Duodenal mucosa (tissue), 2 donors: ENCODE measurements around the gene CPA2.
"Not testable (repeated sequence)": the region's sequence is repeated elsewhere in the genome, so short reads cannot be mapped to it uniquely, and the experiment has no call there.

ENCODE experiments used
- H3K27ac ChIP-seq: one replicate; pipeline ENCODE4 v1.7.0; 2013; ENCODE audit warnings: low read depth, low read length
- H3K27me3 ChIP-seq, 2 donors: one replicate each; pipeline ENCODE4 v1.7.0; 2013; ENCODE audit warnings: low read length in 2 of 2, control low read depth in 1 of 2; ENCODE audit not compliant: insufficient read depth in 2 of 2, control insufficient read depth in 1 of 2
- H3K36me3 ChIP-seq, 2 donors: one replicate each; pipeline ENCODE4 v1.7.0; 2013; ENCODE audit warnings: low read length in 2 of 2, control low read depth in 1 of 2; ENCODE audit not compliant: insufficient read depth in 2 of 2, control insufficient read depth in 1 of 2
- H3K4me1 ChIP-seq, 2 donors: one replicate each; pipeline ENCODE4 v1.7.0; 2013; ENCODE audit warnings: low read length in 2 of 2, control low read depth in 1 of 2; ENCODE audit not compliant: insufficient read depth in 2 of 2, control insufficient read depth in 1 of 2
- H3K4me3 ChIP-seq, 2 donors: one replicate each; pipeline ENCODE4 v1.7.0; 2013; ENCODE audit warnings: low read length in 2 of 2, low read depth in 1 of 2
- H3K9ac ChIP-seq, 2 donors: one replicate each; pipeline ENCODE4 v1.7.0; 2013; ENCODE audit warnings: low read length in 2 of 2, low read depth in 1 of 2
- H3K9me3 ChIP-seq, 2 donors: one replicate each; pipeline ENCODE4 v1.7.0; 2013; ENCODE audit warnings: low read length in 2 of 2, control low read depth in 1 of 2; ENCODE audit not compliant: control insufficient read depth in 1 of 2

The CPA2 gene

DNA sequence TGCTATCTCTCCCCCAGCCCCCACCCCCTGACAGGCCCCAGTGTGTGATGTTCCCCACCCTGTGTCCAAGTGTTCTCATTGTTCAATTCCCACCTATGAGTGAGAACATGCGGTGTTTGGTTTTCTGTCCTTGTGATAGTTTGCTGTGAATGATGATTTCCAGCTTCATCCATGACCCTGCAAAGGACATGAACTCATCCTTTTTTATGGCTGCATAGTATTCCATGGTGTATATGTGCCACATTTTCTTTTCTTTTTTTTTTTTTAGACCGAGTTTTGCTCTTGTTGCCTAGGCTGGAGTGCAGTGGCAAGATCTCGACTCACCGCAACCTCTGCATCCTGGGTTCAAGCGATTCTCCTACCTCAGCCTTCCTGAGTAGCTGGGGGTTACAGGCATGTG lies 17.8 kb upstream of the CPA2 start:
- not testable (repeated sequence) for H3K9me3 ChIP-seq, H3K4me3 ChIP-seq, H3K36me3 ChIP-seq, H3K27ac ChIP-seq, H3K9ac ChIP-seq, H3K4me1 ChIP-seq, H3K27me3 ChIP-seq

DNA sequence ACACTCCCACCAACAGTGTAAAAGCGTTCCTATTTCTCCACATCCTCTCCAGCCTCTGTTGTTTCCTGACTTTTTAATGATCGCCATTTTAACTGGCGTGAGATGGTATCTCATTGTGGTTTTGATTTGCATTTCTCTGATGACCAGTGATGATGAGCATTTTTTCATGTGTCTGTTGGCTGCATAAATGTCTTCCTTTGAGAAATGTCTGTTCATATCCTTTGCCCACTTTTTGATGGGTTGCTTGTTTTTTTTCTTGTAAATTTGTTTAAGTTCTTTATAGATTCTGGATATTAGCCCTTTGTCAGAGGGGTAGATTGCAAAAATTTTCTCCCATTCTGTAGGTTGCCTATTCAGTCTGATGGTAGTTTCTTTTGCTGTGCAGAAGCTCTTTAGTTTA lies 17.0 kb upstream of the CPA2 start:
- not testable (repeated sequence) for H3K4me3 ChIP-seq, H3K4me1 ChIP-seq, H3K9me3 ChIP-seq, H3K27me3 ChIP-seq, H3K27ac ChIP-seq, H3K9ac ChIP-seq, H3K36me3 ChIP-seq

DNA sequence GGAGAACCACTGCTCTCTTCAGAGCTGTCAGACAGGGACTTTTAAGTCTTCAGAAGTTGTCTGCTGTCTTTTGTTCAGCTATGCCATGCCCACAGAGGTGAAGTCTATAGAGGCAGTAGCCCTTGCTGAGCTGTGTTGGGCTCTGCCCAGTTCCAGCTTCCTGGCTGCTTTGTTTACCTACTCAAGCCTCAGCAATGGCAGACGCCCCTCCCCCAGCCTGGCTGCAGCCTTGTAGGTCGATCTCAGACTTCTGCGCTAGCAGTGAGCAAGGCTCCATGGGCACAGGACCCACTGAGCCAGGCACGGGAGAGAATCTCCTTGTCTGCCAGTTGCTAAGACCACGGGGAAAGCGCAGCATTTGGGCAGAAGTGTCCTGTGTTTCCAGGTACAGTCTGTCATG lies 12.1 kb upstream of the CPA2 start:
- no peaks in the 10 kb centered on the region for H3K4me1 ChIP-seq
- no peak overlapping the region for H3K27ac ChIP-seq
- no peak overlapping the region for H3K9ac ChIP-seq
- no peaks in the 10 kb centered on the region for H3K27me3 ChIP-seq
- H3K9me3 ChIP-seq, result peaks cover 11% of the 10 kb centered on the region in 2 donors
- H3K36me3 ChIP-seq, result no peaks in the 10 kb centered on the region
- no peak overlapping the region for H3K4me3 ChIP-seq

DNA sequence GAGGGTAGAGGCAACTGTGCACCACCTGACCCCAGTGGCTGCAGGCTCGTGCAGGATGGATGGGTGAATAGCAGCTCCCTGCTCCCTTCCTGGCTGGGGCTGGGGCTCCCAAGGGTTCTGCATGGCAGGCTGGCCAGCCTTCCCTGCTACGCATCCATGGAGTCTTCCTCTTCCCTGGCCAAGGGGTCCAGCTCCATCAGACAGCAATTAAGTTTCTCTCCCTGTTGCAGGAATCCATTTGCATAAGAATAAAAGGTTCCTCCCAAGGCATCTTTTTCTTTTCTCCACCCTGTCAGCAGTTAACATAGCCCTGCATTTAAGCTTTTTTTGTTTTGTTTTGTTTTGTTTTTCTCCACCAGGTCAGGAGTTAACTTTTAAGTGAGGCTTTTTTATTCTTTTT lies 10.0 kb upstream of the CPA2 start:
- Histone ChIP-seq H3K9ac (no peak overlapping the region), H3K27ac (no peak overlapping the region), H3K27me3 (no peaks in the 10 kb centered on the region), H3K9me3 (peaks cover 17 to 20% of the 10 kb centered on the region in 2 donors), H3K4me1 (no peaks in the 10 kb centered on the region), H3K36me3 (no peaks in the 10 kb centered on the region), H3K4me3 (no peak overlapping the region)

DNA sequence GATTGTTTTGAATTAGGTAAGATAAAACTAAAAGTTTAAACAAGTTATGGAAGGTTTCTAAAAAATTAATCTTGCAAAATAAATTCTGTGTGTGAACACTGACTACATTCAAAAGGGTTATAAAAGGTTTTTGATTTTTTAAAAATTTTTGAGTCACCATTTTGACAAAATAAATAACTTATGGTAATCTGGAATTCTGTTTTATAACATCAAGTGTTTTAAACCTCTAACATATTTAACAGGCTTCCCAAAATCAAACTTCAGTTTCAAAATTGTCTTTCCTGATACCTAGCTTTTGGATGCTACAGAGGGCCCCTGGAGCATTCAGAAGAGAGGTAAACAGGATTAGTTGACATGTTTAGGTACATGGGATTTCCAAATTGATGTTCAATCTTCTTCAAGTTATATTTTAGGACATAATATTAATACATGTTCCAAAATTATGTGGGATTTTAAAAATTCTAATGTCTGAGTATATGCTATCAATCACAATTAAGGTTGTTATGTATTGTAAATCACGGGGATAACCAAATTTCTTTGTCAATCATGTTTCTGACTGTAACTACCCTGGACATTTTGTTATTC lies 8.1 kb upstream of the CPA2 start:
- Histone ChIP-seq H3K27me3 (no peaks in the 10 kb centered on the region), H3K9me3 (peaks cover 17 to 20% of the 10 kb centered on the region in 2 donors), H3K4me1 (no peaks in the 10 kb centered on the region), H3K4me3 (no peak overlapping the region), H3K27ac (no peak overlapping the region), H3K36me3 (no peaks in the 10 kb centered on the region), H3K9ac (no peak overlapping the region)

DNA sequence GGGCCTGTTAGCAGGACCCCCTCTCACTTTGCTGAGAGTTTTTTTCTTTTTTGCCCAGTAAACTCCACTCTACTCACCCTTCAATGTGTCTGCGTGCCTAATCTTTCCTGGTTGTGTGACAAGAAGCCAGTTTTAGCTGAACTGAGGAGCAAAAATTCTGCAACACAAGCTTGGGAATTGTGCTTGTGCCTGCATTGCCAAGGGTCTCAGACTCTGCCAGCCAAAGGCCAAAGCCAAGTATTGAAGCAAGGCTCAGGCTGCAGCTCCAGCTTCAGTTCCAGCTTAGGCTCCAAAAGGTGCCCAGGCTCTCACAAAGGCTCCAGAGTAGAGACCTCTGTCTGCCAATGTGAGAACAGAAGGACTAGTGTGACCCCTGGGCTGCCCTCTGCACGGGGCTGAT lies 4.2 kb upstream of the CPA2 start:
- H3K4me1 ChIP-seq, result peaks cover 9 to 20% of the 10 kb centered on the region in 2 donors
- H3K27ac ChIP-seq, result no peak overlapping the region
- peaks cover 14 to 20% of the 10 kb centered on the region in 2 donors for H3K9me3 ChIP-seq
- H3K27me3 ChIP-seq, result no peaks in the 10 kb centered on the region
- no peak overlapping the region for H3K9ac ChIP-seq
- no peaks in the 10 kb centered on the region for H3K36me3 ChIP-seq
- no peak overlapping the region for H3K4me3 ChIP-seq

DNA sequence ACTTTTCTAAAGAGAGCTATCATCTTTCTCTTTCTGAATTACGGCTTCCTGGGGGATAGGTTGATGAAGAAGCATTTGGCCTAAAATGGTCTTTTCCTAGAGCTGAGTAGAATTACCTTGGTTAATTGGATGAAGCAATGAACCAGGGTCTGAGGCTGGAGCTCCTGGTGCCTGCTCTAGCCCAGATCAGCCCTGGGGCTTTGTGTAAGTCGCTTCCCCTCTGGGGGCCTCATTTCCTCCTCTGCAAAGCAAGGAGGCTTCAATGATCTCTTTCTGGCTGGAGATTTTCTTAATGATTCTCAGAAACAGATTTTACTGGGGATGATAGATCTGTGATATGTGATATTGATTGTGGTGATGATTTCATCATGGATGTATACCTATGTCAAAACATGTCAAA lies 3.5 kb upstream of the CPA2 start:
- H3K27me3 ChIP-seq, result no peaks in the 10 kb centered on the region
- peaks cover 11 to 16% of the 10 kb centered on the region in 2 donors for H3K9me3 ChIP-seq
- no peaks in the 10 kb centered on the region for H3K36me3 ChIP-seq
- H3K4me3 ChIP-seq, result no peak overlapping the region
- H3K27ac ChIP-seq, result no peak overlapping the region
- H3K4me1 ChIP-seq, result peaks cover 11 to 26% of the 10 kb centered on the region in 2 donors
- H3K9ac ChIP-seq, result no peak overlapping the region

DNA sequence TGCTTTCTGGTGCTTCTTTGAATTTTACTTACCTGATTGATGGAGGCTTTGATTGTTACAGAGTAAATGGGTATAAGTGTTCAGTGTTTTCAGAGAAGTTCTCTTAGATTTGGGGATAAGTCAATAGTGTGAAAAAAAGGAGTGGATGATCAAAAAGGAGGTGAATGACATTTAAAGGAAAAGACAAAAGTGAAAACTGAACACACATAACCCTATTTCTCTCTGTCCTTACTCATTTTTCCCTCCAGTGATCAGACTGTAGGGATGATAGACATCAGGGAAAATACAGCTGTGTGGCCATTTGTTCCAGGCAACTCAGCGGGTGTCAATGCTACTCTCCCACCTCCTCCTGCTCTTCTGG lies 278 bp downstream of the CPA2 start:
- peaks cover 14 to 28% of the 10 kb centered on the region in 2 donors for H3K4me1 ChIP-seq
- no peak overlapping the region for H3K9ac ChIP-seq
- no peaks in the 10 kb centered on the region for H3K9me3 ChIP-seq
- no peak overlapping the region for H3K4me3 ChIP-seq
- H3K36me3 ChIP-seq, result no peaks in the 10 kb centered on the region
- H3K27me3 ChIP-seq, result no peaks in the 10 kb centered on the region
- H3K27ac ChIP-seq, result no peak overlapping the region

DNA sequence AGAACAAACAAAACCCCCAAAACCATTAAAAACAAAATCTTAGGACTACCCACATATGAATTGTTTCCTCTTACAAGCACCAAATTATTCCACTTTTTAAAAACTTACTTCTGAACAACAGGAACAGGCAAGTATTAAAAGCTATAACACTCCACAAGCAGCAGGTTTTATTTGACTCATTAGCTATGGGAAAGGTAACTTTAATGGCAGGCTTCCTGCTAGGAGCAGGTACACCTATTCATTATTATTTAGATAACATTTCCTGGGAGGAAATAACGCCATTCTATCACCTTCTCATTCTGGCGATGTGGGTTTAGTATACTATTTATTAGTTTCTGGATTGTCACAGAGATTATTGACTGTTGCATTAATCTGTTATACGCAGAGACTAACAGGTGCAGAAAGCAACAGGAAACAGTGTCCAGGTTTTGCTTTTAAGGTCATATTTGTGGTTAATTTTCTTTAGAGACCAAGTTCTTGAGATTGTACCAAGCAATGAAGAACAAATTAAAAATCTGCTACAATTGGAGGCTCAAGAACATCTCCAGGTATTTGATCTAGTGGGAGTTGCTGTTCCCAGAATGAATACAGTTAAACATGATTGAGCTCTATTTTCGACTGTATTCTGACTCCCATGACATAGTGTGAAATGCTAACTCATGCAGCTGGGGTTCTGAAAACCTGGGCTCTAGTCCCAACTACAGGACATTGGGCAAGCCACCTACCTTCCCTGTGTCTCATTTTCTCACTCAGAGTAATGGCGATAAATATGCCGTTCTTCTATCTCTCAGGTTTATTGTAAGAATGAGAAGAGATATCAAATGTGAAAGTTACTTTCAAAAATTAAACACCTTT lies 2.0 kb downstream of the CPA2 start:
- H3K4me1 ChIP-seq, result peaks cover 14 to 28% of the 10 kb centered on the region in 2 donors
- H3K36me3 ChIP-seq, result no peaks in the 10 kb centered on the region
- H3K27ac ChIP-seq, result no peak overlapping the region
- no peaks in the 10 kb centered on the region for H3K9me3 ChIP-seq
- H3K27me3 ChIP-seq, result no peaks in the 10 kb centered on the region
- no peak overlapping the region for H3K4me3 ChIP-seq
- H3K9ac ChIP-seq, result no peak overlapping the region

DNA sequence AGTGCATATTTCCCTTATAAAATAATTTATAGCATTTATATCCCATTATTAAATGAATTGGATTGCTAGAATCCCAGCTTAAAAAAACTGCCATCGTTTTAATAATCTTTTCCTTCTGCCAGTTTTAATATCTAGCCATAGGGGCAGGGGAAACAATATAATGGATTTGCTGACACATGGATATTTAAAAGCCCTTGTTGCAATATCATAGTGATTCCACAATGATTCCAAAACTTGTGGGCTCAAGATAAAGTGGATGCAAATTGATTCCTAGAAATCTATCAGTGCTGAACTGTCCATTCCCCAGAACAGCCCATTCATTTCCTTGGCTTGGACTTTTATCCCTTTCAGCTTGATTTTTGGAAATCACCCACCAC lies 2.6 kb downstream of the CPA2 start:
- H3K27ac ChIP-seq, result no peak overlapping the region
- H3K9me3 ChIP-seq, result no peaks in the 10 kb centered on the region
- peaks cover 14 to 28% of the 10 kb centered on the region in 2 donors for H3K4me1 ChIP-seq
- H3K27me3 ChIP-seq, result no peaks in the 10 kb centered on the region
- no peaks in the 10 kb centered on the region for H3K36me3 ChIP-seq
- H3K4me3 ChIP-seq, result no peak overlapping the region
- H3K9ac ChIP-seq, result no peak overlapping the region
